GM12872 (cell line): ENCODE measurements around the gene ABHD10.

ENCODE experiments used
- TF ChIP-seq, protein P1 (sequence below): IDR thresholded peaks from 3 replicates; pipeline ENCODE4 v1.5.1; 2011; ENCODE audit warnings: low read depth, mild to moderate bottlenecking, low read length, moderate library complexity; ENCODE audit not compliant: insufficient read depth

The ABHD10 gene

DNA sequence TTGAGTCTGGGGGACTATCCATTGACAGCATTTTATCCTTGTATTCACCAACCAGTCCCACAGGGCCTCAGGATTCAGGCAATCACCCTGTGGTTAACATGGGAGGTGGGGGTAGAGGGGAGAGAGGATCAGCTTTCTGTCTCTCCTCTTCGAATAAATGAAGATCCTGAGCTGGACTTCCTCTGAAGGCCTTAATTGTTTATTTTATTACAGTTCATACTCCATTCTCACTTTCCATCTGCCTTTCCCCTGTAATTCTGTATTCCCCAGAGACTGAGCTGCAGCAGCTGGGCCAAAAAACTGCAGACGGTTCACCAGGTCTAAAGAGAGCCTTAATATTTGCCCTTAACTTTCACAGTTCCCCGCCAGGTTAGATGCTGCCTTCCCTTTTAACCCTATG lies 31.8 kb downstream of the ABHD10 start:
- TF ChIP-seq, protein P1, sequence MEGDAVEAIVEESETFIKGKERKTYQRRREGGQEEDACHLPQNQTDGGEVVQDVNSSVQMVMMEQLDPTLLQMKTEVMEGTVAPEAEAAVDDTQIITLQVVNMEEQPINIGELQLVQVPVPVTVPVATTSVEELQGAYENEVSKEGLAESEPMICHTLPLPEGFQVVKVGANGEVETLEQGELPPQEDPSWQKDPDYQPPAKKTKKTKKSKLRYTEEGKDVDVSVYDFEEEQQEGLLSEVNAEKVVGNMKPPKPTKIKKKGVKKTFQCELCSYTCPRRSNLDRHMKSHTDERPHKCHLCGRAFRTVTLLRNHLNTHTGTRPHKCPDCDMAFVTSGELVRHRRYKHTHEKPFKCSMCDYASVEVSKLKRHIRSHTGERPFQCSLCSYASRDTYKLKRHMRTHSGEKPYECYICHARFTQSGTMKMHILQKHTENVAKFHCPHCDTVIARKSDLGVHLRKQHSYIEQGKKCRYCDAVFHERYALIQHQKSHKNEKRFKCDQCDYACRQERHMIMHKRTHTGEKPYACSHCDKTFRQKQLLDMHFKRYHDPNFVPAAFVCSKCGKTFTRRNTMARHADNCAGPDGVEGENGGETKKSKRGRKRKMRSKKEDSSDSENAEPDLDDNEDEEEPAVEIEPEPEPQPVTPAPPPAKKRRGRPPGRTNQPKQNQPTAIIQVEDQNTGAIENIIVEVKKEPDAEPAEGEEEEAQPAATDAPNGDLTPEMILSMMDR, result no peak

DNA sequence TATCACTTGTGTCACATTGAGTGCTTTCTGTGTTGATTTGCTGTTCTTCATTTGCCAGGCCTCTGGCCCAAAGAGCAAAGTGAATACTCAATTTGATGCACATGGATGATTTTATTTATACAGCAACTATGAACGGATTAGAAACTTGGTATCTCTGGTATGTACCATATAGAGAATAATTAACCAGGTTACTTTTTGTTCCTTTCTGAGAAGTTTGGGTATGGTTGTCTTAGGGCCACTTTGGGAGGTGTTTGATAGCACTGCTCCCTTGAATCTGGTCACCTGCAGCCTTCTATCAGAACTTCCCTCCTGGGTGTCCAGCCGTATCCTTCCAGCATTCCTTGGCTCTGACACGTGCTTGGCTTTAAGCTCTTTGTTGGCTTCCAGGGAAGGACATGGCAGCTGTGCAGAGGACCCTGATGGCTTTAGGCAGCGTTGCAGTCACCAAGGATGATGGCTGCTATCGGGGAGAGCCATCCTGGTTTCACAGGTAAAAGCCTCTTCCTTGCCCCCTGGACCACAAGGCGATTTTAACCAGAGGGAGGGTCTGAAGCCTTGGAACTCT lies 32.6 kb downstream of the ABHD10 start:
- TF ChIP-seq, protein P1, result no peak

DNA sequence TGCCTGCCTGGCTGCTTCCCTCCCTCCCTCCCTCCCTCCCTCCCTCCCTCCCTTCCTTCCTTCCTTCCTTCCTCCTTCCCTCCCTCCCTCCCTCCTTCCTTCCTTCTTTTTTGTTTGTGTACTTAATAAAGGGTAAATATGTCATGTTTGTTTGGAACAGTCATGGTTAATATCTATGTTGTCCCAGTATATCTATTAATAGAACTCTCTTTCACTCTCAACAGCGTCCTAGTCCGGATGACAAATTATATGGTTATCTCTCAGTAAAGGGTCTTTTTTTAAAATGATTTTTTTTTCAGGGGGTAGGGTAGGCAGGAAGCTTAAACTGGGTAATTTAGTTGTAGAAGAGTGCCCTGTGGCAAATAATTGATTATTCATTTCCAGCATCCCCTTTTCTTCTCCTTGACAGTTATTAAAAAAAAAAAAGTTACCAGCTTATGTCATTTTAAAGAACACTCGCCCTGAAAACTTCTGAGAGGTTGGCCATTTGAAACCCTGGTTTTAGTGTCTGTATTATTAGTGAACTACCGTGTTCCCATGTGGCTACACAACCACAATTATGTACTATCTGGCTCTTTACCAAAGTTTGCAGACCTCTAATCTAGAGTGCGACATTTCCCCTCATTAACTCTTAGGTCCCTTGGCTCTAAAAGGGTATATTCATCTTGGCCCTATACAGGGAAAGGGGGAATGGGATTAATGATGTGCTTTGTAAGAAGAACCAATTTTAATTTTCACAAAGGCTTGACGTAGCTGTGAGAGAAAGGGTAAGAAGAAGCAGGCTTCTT lies 33.6 kb downstream of the ABHD10 start:
- TF ChIP-seq, protein P1, result no peak

DNA sequence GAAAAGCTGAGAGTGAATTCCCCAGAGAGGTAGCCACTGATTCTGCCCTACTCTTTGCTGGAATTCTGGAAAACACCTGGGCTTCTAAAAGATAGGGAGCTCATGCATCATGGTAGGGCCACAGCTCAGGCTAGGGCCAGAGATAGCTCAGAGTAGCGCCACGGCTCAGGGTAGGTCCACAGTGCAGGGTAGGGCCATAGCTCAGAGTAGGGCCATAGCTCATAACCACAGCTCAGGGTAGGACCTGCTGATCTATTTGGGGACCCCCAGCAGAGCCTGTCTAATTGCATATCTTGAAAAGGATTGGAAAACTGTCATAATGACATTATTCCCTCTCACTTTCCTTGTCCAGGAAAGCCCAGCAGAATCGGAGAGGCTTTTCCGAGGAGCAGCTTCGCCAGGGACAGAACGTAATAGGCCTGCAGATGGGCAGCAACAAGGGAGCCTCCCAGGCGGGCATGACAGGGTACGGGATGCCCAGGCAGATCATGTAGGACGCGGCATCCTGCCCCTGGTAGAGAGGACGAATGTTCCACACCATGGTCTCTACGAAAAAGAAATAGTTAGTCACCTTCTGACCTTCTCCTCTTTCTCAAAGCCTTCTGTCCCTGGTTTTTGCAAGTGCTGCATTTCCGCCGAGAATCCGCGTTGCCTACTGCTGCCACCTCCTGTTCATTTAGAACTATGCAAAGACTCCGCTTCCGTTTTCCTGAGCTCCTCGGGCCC lies 34.4 kb downstream of the ABHD10 start:
- TF ChIP-seq, protein P1, result peak; percentile 67

DNA sequence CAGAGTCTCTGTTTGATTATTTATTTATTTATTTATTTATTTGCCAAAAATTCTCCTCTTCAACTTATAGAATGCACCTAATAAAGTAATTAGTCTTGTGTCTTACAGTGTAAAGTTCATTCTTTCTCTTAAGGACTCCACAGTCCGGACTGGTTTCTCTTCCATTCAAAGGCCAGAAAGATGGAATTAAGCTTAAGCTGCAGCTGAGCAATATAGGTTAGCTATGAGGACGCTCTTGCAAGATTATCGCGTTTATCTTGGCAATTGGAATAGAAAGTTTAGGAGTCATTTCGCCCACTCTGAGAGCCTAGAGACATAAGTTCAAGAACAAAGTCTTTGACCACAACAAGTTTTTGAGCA lies 34.9 kb downstream of the ABHD10 start:
- TF ChIP-seq, protein P1, result no peak

DNA sequence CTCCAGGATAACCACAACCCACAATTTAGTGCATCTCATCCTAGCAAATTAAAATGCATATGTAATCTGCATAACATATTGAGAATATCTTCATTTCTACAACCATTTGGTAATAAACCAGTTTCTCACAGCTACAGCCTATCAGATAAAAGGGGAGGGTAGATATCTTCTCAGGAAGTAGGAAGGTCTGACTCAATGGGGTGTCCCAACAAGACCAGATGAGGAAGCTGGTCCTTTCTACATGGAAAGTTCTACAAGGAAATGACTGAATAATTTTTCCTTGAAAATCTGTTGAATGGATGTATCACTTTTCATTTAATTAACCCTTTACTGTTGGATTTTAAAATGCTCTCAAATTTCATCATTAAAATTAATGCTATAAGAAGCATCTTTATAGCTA lies 38.3 kb downstream of the ABHD10 start:
- TF ChIP-seq, protein P1, result no peak

DNA sequence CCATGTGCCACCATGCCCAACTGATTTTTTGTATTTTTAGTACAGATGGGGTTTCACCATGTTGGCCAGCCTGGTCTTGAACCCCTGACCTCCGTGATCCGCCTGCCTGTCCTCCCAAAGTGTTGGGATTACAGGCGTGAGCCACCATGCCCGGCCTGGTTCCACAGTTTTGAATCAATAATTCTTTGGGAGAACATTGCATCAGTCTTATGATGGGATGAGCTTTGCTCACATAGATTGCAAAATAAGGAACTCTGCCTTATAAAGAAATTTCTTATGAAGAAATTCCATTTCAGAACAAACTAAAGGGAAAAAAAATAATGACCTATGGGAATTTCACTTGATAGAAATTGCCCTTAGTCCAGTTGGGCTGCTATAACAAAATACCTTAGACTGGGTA lies 39.9 kb downstream of the ABHD10 start:
- TF ChIP-seq, protein P1, result no peak
